SKM-1 (cell line): Measurements from ENCODE around the gene DNAAF5.

Experiments used
- DNase-seq: peaks from one replicate; lab custom pipeline; 2025; ENCODE audit not compliant: unreplicated experiment; lab: John Stamatoyannopoulos, UW

DNAAF5 gene

GRCh38 chr7:763762-764161 lies 37.3 kb downstream of the DNAAF5 start:
- no peak for DNase-seq

GRCh38 chr7:765383-765782 lies 38.9 kb downstream of the DNAAF5 start:
- DNase-seq, result no peak

DNA sequence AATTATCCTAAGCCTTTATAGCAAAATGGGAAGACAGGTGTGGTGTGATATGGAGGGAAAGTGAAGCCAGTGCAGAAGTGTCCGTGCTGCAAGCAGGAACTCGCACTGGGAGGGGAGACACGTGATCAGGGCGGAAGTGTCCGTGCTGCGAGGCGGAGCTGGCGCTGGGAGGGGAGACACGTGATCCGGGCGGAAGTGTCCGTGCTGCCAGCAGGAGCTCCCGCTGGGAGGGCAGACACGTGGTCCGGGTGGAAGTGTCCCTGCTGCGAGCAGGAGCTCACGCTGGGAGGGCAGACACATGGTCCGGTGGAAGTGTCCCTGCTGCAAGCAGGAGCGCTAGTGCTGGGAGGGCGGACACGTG lies 41.1 kb downstream of the DNAAF5 start:
- no peak for DNase-seq

DNA sequence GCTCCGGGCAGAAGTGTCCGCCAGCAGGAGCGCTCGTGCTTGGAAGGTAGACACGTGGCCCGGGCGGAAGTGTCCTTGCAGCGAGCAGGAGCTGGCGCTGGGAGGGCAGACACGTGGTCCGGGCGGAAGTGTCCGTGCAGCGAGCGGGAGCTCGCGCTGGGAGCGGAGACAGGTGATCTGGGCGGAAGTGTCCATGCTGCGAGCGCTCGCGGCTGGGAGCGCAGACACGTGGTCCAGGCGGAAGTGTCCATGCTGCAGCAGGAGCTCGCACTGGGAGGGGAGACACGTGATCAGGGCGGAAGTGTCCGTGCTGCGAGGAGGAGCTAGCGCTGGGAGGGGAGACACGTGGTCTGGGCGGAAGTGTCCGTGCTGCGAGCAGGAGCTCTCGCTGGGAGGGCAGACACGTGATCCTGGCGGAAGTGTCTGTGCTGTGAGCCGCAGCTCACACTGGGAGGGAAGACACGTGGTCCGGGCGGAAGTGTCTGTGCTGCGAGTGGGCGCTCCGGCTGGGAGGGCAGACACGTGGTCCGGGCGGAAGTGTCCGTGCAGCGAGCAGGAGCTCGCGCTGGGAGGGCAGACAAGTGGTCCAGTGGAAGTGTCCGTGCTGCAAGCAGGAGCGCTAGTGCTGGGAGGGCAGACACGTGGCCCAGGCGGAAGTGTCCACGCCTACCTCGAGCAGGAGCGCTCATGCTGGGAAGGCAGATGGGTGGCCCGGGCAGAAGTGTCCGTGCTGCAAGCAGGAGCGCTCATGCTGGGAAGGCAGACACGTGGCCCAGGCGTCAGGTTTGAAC lies 41.6 kb downstream of the DNAAF5 start:
- no peak for DNase-seq

GRCh38 chr7:768881-769504 lies 42.5 kb downstream of the DNAAF5 start:
- DNase-seq, result no peak

DNA sequence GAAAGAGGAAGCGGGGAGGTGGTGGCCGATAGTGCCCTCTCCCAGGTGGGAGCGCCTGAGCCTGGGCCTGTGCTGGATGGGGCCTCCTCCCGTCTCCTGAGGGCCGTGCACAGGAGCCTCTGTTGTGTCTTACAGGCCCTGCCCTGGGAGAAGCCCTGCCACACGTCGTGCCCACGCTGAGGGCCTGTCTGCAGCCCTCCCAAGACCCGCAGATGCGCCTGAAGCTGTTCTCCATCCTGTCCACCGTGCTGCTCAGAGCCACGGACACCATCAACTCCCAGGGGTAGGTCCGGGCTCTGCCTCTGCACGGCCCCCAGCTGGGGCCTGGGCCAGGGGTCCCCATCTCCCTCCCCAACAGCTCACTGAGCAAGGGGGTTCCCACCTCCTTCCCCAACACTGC lies 43.8 kb downstream of the DNAAF5 start:
- no peak for DNase-seq

GRCh38 chr7:770741-771166 lies 44.3 kb downstream of the DNAAF5 start:
- no peak for DNase-seq

- no peak for DNase-seq
Measured at GRCh38 chr7:771234-772004, 44.9 kb downstream of the DNAAF5 start.

DNA sequence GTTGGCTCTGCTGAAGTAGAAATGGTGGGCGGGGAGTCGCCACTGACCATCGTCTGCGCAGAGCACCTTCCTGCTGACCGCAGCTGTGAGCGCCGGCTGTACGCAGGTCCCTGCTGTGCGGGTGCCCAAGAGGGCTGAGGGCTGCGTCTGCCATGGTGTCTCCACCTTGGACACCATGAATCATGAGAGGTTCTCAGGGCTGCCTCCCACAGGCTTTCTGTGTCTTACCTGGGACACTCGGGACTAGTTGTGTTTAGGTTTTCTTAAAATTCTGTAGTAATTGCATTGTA lies 45.5 kb downstream of the DNAAF5 start:
- no peak for DNase-seq

DNA sequence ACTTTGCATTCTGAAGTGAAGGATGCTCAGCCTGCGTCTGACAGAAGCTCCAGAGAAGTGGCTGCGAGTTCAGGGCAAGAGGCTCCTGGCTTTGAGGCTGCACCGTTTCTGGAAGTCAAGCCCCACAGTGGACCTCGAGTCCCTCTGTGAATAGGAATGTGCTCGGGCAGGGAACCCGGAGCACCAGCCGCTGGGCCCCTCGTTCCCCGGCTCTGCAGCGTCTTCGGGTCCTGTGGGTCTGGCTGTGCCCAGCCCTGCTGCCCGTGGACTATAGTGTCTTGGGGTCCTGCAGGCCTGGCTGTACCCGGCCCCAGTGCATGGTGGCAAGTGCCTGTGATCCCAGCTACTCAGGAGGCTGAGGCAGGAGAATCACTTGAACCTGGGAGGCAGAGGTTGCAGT lies 45.9 kb downstream of the DNAAF5 start:
- no peak for DNase-seq

DNA sequence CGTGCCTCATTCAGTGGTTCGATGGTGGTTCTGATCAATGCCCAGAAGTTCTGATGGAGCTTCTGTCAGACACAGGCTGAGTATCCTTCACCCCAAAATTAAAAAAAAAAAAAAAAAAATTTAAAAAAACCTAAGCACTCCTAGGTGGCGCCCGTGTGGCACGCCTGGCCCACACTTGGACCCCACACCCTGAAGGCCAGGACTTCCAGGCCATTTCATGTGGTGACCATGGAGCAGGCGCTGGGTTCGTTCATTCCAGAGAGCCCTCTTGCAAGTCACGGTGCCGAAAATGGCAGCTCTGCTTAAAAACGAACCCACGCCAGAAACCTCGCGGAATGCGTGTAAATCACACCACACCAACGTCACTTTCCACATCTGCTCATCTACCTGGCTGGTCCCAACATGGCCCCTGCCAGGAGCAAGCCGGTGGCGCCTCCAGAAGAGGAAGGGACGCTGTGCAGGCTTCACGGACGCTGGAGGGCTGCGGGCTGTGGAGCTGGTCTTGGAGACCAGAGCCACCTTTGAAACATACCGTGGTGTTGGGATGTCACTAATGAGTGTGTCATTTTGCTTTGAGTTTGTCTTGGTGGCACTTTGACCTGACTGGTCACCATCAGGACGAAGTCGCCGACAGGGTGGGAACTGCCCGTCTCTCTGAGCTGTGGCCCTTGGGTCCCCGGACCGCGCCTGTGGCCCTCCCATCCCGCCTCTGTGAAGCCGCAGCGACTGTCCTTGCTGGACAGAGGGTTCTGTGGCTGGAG lies 46.5 kb downstream of the DNAAF5 start:
- DNase-seq, result no peak

DNA sequence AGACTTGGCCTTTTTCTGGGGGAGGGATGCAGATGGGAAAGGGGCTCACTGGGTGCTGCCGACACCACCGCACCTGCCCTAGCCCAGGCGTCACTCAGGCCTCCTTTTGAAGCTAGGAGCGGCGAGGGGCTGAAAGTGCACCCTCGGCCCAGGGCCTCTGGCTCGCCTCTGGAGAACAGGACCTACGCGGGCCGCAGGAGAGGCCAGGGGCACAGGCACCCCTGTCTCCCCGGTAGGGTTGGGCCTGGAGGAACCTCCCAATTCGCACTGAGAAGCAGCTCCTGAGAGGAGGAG lies 47.1 kb downstream of the DNAAF5 start:
- no peak for DNase-seq

DNA sequence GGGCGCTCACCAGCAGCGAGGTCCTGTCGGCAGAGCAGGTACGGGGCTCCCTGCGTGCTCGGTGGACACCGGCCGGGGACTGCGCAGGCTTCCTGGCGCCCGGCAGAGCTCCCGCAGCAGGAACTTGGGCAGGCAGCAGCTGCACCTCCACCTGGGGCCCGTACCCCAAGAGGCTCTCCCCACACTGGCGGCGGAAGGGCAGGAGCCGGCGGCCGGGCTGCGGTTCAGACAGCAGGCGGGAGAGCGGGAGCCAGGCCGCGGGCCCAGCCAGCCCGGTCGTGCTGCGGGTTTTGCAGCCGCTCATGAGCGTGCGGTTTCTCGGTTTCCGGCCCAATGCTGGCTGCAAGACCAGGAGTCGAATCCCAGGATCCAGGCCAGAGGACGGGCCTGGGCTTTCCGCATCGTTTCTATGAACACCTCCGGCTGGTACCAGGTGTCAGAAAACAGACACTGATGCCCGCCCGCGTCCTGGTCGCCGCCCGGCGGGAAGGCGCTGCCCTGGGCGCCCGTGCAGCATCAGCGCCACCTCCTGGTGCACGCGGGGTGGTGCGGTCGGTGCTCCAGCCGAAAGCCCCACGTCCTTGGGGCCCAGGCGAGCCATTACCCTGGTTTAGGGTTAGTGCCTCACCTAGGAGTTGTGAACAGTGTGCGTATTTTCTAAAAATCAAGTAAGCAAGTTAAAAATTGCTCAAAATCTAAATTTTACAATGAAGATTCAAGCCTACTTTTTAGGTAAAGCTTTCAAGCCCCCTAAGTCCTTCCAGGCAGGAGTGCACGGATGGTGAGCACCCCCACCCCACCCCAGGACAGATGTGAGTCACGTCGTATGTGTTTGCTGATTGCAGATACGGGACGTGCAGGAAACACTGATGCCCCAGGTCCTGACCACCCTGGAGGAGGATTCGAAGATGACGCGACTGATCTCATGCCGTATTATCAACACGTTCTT lies 47.9 kb downstream of the DNAAF5 start:
- DNase-seq, result no peak

DNA sequence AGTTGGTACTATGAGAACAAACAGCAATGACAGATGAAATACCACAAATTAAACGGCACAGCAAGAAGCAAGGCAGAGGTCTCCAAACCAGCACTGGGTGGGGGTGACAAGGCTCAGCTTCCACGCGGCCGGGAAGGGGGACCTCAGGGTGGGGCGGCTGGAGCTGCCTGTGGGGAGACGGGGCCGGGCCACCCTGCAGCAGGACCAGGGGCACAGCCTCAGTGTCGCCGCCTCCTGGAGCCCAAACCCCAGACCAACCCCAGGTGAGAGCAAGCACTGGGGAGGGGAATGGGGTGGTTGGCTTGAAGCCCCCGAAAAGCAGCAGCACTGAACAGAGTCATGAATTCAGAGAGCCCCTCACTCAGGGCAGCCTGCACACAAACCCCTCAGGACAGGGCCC lies 49.9 kb downstream of the DNAAF5 start:
- DNase-seq, result no peak

DNA sequence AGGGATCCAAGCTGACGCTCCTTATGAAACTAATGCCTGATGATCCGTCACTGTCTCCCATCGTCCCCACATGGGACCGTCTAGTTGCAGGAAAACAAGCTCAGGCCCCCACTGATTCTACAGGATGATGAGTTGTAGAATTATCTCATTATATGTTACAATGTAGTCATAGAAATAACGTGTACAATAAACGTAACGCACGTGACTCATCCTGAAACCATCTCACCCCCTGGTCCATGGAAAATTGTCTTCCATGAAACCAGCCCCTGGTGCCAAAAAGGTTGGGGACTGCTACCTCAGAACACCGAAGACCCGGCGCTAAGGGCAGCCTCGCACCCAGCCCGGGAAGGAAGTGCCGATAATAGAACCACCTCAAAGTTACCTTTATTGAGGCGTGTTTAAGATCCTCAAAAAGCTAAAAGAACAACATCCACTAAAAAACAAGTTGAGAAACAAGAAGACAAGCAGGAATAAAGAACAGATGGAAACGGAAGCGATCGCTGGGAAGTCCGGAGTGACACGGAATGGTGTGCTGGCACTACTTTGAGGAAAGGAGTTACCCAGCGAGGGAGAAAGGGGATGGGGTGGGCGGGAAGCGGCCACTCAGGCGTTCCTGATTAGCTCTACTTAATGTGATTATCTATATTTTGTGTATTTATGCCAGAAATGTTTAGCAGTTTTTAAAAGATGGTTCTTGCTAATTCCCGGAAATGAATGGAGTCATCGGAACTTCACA lies 50.7 kb downstream of the DNAAF5 start:
- no peak for DNase-seq

GRCh38 chr7:777728-778078 lies 51.2 kb downstream of the DNAAF5 start:
- DNase-seq, result no peak

DNA sequence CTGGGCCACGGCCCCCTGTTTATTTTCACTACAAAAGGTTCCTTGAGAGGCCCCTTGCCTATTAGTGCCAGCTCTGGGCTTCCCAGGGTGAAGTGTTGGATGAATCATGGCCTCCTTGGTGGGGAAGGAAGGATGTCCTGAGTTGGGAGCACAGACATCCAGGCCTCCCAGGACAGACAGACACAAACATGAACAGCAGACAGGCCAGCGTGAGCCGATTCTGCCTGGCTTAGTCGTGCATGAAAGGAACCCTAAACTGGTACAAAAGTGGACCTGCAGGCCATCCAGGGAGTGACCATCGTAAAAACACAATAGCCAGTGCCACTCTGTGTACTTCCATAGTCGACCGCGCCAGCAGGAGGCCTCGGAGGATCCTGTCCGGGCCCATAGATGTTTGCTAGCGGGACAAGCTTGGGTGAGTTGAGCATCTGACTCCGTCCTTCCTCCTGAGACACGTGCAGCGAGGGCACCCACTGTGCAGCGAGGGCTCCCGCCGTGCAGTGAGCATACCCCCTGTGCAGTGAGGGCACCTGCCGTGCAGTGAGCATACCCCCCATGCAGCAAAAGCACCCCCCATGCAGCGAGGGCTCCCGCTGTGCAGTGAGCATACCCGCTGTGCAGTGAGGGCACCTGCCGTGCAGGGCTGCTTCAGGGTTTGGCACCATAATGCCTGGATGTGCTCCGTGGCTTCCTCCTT lies 51.9 kb downstream of the DNAAF5 start:
- DNase-seq, result no peak

GRCh38 chr7:778968-779451 lies 52.5 kb downstream of the DNAAF5 start:
- no peak for DNase-seq

DNA sequence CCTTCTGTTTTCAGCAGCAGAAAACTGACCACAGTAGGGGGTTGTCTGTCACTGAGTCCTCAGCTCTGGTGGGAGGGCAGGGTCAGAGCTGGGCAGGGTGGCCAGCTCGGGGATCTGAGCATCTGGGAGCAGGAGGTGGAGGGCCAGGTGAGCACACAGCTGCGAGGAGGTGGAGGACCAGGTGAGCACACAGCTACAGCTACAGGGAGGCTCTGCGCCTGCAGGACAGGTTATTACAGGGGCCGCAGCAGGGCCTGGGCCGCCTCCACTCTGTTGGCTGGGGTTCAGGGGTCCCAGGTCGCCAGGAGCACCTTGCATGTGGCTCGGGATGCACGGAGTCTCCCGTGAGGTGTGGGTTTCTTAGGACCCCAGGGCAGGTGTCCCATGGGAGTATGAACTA lies 53.0 kb downstream of the DNAAF5 start:
- no peak for DNase-seq
